Hypothalamus (tissue), 51 donors: ENCODE measurements around the gene SEPTIN5.

Experiments
- DNase-seq, 51 donors: peaks; one replicate each; lab custom pipeline; 2025; lab: John Stamatoyannopoulos, UW

The SEPTIN5 gene

GRCh38 chr22:19769393-19769715 lies 55.1 kb downstream of the SEPTIN5 start:
- no peak for DNase-seq

- DNase-seq, result no peak
Measured at GRCh38 chr22:19770349-19771220, 56.3 kb downstream of the SEPTIN5 start.

- no peak for DNase-seq
Measured at GRCh38 chr22:19772422-19772672, 58.0 kb downstream of the SEPTIN5 start.
